ENCODE results near the gene LAMC3. TPM values are rescaled to one million over a fixed set of nuclear protein-coding genes. Genes with fewer than 3 reads are reported as not detected.

LAMC3 gene
- total RNA-seq, 1 experiment from 2014 or later, result 4.6 TPM

DNA sequence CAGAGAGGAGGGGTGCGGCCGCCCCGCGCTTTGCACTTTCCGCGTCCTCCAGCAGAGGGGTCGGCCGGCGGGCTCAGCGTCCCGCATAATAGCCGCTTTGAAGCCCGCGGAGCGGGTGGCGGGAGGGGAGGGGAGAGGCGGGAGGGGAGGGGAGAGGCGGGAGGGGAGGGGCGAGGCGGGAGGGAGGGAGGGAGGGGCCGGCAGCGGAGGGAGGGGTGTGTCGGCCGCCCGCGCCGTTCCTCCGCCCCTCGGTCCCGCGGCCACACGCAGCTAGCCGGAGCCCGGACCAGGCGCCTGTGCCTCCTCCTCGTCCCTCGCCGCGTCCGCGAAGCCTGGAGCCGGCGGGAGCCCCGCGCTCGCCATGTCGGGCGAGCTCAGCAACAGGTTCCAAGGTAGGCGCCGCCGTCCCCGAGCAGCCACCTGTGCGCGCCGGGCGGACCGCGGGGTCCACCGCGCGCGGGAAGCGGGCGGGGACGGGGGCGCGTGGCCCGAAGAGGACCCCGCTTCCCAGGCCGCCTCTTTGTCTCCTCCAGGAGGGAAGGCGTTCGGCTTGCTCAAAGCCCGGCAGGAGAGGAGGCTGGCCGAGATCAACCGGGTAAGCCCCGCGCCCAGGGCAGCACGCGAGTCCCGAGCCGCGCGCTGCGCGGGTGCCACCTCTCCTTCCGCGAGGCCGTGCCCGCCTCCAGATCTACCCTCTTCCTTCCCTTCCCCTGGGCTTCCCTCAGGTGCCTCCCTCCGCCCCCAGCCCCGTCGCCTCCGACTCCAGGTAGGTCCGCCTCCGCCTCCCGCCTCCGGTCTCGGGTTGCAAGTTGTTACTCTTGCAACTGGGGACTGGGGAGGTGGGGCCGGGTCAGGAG is 87.5 kb downstream of the LAMC3 start, which contains the start of gene AIF1L:
Gene AIF1L (plus strand): TSS at position 263 of the 857 bp plus-strand sequence. CDS start 99 bp downstream, at position 362.
- H3K9ac ChIP-seq (ENCODE audit: low read length), result peak within 1 kb of the TSS; percentile 31; the same call in 1 of the 2 replicates
- POLR2A ChIA-PET (ENCODE audit: unreplicated experiment), result interaction anchor here (0.6 to 0.9 kb wide), 2 partner anchors 29 kb away, joined by 3 to 5 read pairs; partner anchors contain the start of gene NUP214

GRCh38 chr9:131097126-131097947 is 88.4 kb downstream of the LAMC3 start:
- TF ChIP-seq EZH2phosphoT487 (IDR thresholded peaks at IDR 0.05; ENCODE audit: borderline replicate concordance, low read length) (no peak), EZH2 (IDR thresholded peaks at IDR 0.05; ENCODE audit: low read length, unreplicated experiment) (no peak), CTCF (conservative IDR thresholded peaks at IDR 0.05; ENCODE audit: low read depth, low read length) (no peak)
- 0 out of 2 replicates have a peak, but pooled peaks cover 6% of the 10 kb centered on the region for H3K4me1 ChIP-seq (ENCODE audit: insufficient read depth, low read length)
- CTCF ChIA-PET, result interaction anchor here (0.6 to 1.0 kb wide), 2 partner anchors 12 to 51 kb away, joined by 4 to 7 read pairs; no protein-coding TSS in a partner anchor
- H3K9ac ChIP-seq (ENCODE audit: low read length), result no peak overlapping the region
- H4K20me1 ChIP-seq (ENCODE audit: low read length), result no peaks in the 10 kb centered on the region
- no peaks in the 10 kb centered on the region for H3F3A ChIP-seq (ENCODE audit: low read length, unreplicated experiment)
- no peaks in the 10 kb centered on the region for H3K79me2 ChIP-seq (ENCODE audit: low read length)
- H3K9me3 ChIP-seq (ENCODE audit: low read length), result no peaks in the 10 kb centered on the region
- H3K36me3 ChIP-seq (ENCODE audit: low read depth, low read length), result no peaks in the 10 kb centered on the region
- H3K27me3 ChIP-seq (ENCODE audit: low read length), result no peaks in the 10 kb centered on the region
- H3K4me3 ChIP-seq (ENCODE audit: low read length), result peak overlapping the region; percentile 73
- DNase-seq, result no peak
- BruUV-seq (replicated peaks), result TSS peak; percentile 43
- H3K4me2 ChIP-seq (ENCODE audit: low read length), result peak overlapping the region; percentile 90
- no peak overlapping the region for H3K27ac ChIP-seq (ENCODE audit: low read length)
- peak overlapping the region; percentile 89 for H2AFZ ChIP-seq (ENCODE audit: low read length)
- intact Hi-C loops (cut with micrococcal nuclease), result no loop called here
- ATAC-seq, result no peak
- POLR2A ChIA-PET (ENCODE audit: unreplicated experiment), result interaction anchor here (0.9 kb wide), 1 partner anchor 28 kb away, joined by 5 read pairs; the partner anchor contains the start of gene NUP214
- H3K9me2 ChIP-seq (replicated peaks; ENCODE audit: low read length), result no peaks in the 10 kb centered on the region

More for the DNA sequence above, 87.5 kb downstream of the LAMC3 start, which contains the start of gene AIF1L:
- no TSS peak for BruUV-seq (replicated peaks)
- intact Hi-C loops (cut with micrococcal nuclease), result no loop called here
- H2AFZ ChIP-seq (ENCODE audit: low read length), result peak within 1 kb of the TSS; percentile 89
- CTCF ChIA-PET, result interaction anchor here (1.0 kb wide), 1 partner anchor 50 kb away, joined by 4 read pairs; no protein-coding TSS in a partner anchor
- TF ChIP-seq EZH2phosphoT487 (IDR thresholded peaks at IDR 0.05; ENCODE audit: borderline replicate concordance, low read length) (no peak), CTCF (conservative IDR thresholded peaks at IDR 0.05; ENCODE audit: low read depth, low read length) (no peak), EZH2 (IDR thresholded peaks at IDR 0.05; ENCODE audit: low read length, unreplicated experiment) (no peak)
- H3K4me1 ChIP-seq (ENCODE audit: insufficient read depth, low read length), result 0 out of 2 replicates have a peak, but pooled peaks cover 6% of the 10 kb centered on the region
- H3K4me2 ChIP-seq (ENCODE audit: low read length), result peak within 1 kb of the TSS; percentile 90
- H3K4me3 ChIP-seq (ENCODE audit: low read length), result peak within 1 kb of the TSS; percentile 73
- no peaks in the 10 kb centered on the region for H3F3A ChIP-seq (ENCODE audit: low read length, unreplicated experiment)
- no peaks in the 10 kb centered on the region for H3K9me3 ChIP-seq (ENCODE audit: low read length)
- H3K27me3 ChIP-seq (ENCODE audit: low read length), result no peaks in the 10 kb centered on the region
- DNase-seq (peak; percentile 62), ATAC-seq (peak; percentile 58)
- H3K79me2 ChIP-seq (ENCODE audit: low read length), result no peaks in the 10 kb centered on the region
- no peaks in the 10 kb centered on the region for H4K20me1 ChIP-seq (ENCODE audit: low read length)
- no peak within 1 kb of the TSS for H3K27ac ChIP-seq (ENCODE audit: low read length)
- H3K9me2 ChIP-seq (replicated peaks; ENCODE audit: low read length), result no peaks in the 10 kb centered on the region
- H3K36me3 ChIP-seq (ENCODE audit: low read depth, low read length), result no peaks in the 10 kb centered on the region
